Activated T-helper 1 cell treated with anti-CD3 and anti-CD28 coated beads, Interleukin-12 subunit alpha, Interleukin-12 subunit beta, Interleukin-2, Interleukin-4 antibody, amounts not matched to agents 30 ng/mL and 10 ng/mL and 1 ng/mL, durations not matched to agents 14 hours and 24 hours and 36 hours (primary cell): ENCODE results near the gene LHFPL3. TPM values are rescaled to one million over a fixed set of nuclear protein-coding genes. Genes with fewer than 3 reads are reported as not detected.

Experiments used
- DNase-seq: peaks from one replicate; pipeline ENCODE4 v3.0.0; 2021; ENCODE audit warnings: low spot score
- H3K27ac Mint-ChIP-seq: one replicate; pipeline ENCODE4 v1.8.0; 2021; ENCODE audit warnings: mild to moderate bottlenecking, mixed read lengths
- H3K27me3 Mint-ChIP-seq: one replicate; pipeline ENCODE4 v1.8.0; 2022; ENCODE audit warnings: mild to moderate bottlenecking, moderate library complexity, mixed read lengths; ENCODE audit not compliant: insufficient read depth
- H3K36me3 Mint-ChIP-seq: one replicate; pipeline ENCODE4 v1.8.0; 2021; ENCODE audit warnings: low read depth, mixed read lengths
- H3K4me1 Mint-ChIP-seq: one replicate; pipeline ENCODE4 v1.8.0; 2021; ENCODE audit warnings: low read depth, mixed read lengths
- H3K4me3 Mint-ChIP-seq: one replicate; pipeline ENCODE4 v1.8.0; 2021; ENCODE audit warnings: mild to moderate bottlenecking, moderate library complexity, mixed read lengths
- H3K9me3 Mint-ChIP-seq: one replicate; pipeline ENCODE4 v1.8.0; 2021; ENCODE audit warnings: mixed read lengths
- intact Hi-C: fragments of 100-400 bp; cut with micrococcal nuclease; formaldehyde crosslinking; loops from one replicate; pipeline ENCODE4 v1.15.1; 2024
- total RNA-seq: library from RNA; stranded (reverse); gene quantifications from 2 replicates; pipeline ENCODE4 v1.2.3, GENCODE V29; 2022

Gene LHFPL3
- total RNA-seq, 1 donor from 2014 or later: not detected

DNA sequence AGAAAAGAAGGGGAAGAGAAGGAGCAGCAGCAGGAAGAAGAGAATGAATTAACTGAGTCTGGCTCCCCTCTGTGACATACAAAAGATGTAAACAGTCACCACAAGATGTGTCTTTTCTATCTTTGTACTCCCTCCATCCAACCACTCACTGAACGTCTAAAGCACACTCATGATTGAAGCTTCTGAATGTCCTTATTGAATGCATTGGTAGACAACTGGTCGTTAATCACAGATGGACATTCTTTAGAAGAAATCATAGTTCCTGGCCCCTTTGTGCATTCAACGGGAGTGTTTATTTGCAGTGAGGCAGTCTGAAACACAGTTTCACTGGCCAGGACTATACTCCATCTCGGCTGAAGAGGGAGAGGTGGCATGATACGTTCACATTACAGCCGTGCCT, 479.3 kb downstream of the LHFPL3 start:
- DNase-seq: no peak
- H3K27me3 Mint-ChIP-seq: peaks cover 5% of the 10 kb centered on the region
- H3K27ac Mint-ChIP-seq: no peak overlapping the region
- intact Hi-C loops: no loop called here
- H3K4me3 Mint-ChIP-seq: no peak overlapping the region
- H3K36me3 Mint-ChIP-seq: no peaks in the 10 kb centered on the region
- no peaks in the 10 kb centered on the region for H3K9me3 Mint-ChIP-seq
- H3K4me1 Mint-ChIP-seq: no peaks in the 10 kb centered on the region

GRCh38 chr7:104809906-104810305, 481.5 kb downstream of the LHFPL3 start:
- no peak for DNase-seq
- Mint-ChIP-seq H3K27ac (no peak overlapping the region), H3K4me3 (no peak overlapping the region), H3K36me3 (no peaks in the 10 kb centered on the region), H3K9me3 (no peaks in the 10 kb centered on the region), H3K27me3 (peaks cover 5% of the 10 kb centered on the region), H3K4me1 (no peaks in the 10 kb centered on the region)
- intact Hi-C loops: no loop called here

GRCh38 chr7:104814126-104814525, 485.7 kb downstream of the LHFPL3 start:
- H3K27ac Mint-ChIP-seq: no peak overlapping the region
- no peaks in the 10 kb centered on the region for H3K9me3 Mint-ChIP-seq
- intact Hi-C loops: no loop called here
- H3K4me1 Mint-ChIP-seq: no peaks in the 10 kb centered on the region
- no peak for DNase-seq
- no peak overlapping the region for H3K4me3 Mint-ChIP-seq
- peaks cover 8% of the 10 kb centered on the region for H3K27me3 Mint-ChIP-seq
- no peaks in the 10 kb centered on the region for H3K36me3 Mint-ChIP-seq

- Mint-ChIP-seq H3K36me3 (no peaks in the 10 kb centered on the region), H3K4me1 (no peaks in the 10 kb centered on the region), H3K4me3 (no peak overlapping the region), H3K27ac (no peak overlapping the region), H3K9me3 (no peaks in the 10 kb centered on the region), H3K27me3 (peaks cover 8% of the 10 kb centered on the region)
- intact Hi-C loops: no loop called here
- DNase-seq: no peak
Measured at GRCh38 chr7:104814671-104815400, 486.4 kb downstream of the LHFPL3 start.

GRCh38 chr7:104816537-104816936, 488.1 kb downstream of the LHFPL3 start:
- no peaks in the 10 kb centered on the region for H3K4me1 Mint-ChIP-seq
- intact Hi-C loops: no loop called here
- no peaks in the 10 kb centered on the region for H3K36me3 Mint-ChIP-seq
- peaks cover 3% of the 10 kb centered on the region for H3K27me3 Mint-ChIP-seq
- no peak overlapping the region for H3K4me3 Mint-ChIP-seq
- H3K9me3 Mint-ChIP-seq: no peaks in the 10 kb centered on the region
- no peak for DNase-seq
- no peak overlapping the region for H3K27ac Mint-ChIP-seq

DNA sequence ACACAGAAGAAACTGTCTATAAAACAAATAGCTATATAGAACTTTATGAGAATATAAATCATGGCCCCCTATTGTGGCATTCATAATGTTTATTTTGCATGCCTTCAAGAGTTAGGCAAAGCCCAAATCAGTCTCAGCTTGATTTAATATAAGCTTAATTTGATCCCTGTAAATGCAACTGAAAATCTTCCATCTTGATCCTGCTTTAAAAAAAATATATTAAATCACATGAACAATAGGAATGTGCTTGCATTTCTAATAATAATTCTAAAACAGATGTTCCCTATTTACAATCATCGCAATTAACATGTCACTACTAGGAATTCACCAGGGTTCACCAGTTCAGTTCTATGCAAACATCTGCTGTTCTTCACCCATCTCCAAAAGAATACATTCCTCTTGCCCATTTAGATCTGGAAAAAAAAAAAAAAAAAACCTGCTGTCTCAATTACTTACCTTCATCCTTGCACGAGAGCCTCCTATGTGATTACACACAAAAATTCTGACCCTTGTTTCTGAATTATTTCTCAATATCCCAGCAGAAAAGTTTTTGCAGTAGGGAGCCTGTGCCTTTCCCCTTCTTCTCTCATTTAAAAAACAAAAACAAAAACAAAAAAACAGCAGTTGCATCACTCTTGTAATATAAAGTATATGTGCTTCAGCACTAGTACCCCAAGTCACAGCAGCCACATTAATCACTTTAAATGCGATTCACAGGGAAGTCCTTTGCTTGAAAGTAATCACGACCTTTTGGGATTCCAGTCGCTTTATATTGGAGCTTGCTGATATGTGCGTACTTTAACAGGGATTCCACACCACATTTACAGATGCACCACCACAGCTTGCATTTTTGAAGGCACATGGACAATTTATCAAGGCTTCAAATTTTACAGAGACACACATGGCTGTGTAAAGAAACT, 490.8 kb downstream of the LHFPL3 start:
- Mint-ChIP-seq H3K36me3 (no peaks in the 10 kb centered on the region), H3K9me3 (no peaks in the 10 kb centered on the region), H3K4me1 (no peaks in the 10 kb centered on the region), H3K27ac (no peak overlapping the region), H3K4me3 (no peak overlapping the region), H3K27me3 (peaks cover 3% of the 10 kb centered on the region)
- intact Hi-C loops: no loop called here
- no peak for DNase-seq

- H3K27me3 Mint-ChIP-seq: peaks cover 3% of the 10 kb centered on the region
- no peaks in the 10 kb centered on the region for H3K36me3 Mint-ChIP-seq
- no peaks in the 10 kb centered on the region for H3K9me3 Mint-ChIP-seq
- no peak overlapping the region for H3K4me3 Mint-ChIP-seq
- no peak overlapping the region for H3K27ac Mint-ChIP-seq
- no peak for DNase-seq
- intact Hi-C loops: no loop called here
- no peaks in the 10 kb centered on the region for H3K4me1 Mint-ChIP-seq
Measured at GRCh38 chr7:104820836-104821535, 492.6 kb downstream of the LHFPL3 start.

DNA sequence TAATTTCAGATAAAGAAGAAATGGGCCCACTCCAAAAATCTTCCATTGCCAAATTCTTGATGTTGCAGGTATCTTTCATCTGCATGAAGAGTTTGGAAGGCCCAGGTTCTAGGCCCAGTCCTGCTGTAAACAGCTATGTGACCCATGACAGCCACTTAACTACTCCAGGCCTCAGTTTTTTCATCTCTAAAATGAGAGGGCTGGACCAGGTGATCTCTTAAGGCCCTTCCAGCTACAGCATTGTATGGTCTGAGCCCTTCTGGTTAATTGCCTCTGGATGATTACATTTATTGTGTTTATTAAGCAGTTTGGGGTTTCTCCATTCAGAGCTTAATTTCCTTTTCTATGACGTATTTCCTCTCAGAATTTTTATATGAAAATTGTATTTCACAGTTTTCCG, 494.8 kb downstream of the LHFPL3 start:
- H3K27ac Mint-ChIP-seq: no peak overlapping the region
- no peaks in the 10 kb centered on the region for H3K9me3 Mint-ChIP-seq
- peaks cover 4% of the 10 kb centered on the region for H3K27me3 Mint-ChIP-seq
- H3K36me3 Mint-ChIP-seq: no peaks in the 10 kb centered on the region
- intact Hi-C loops: no loop called here
- H3K4me3 Mint-ChIP-seq: no peak overlapping the region
- H3K4me1 Mint-ChIP-seq: no peaks in the 10 kb centered on the region
- no peak for DNase-seq

- no peak for DNase-seq
- intact Hi-C loops: no loop called here
- H3K9me3 Mint-ChIP-seq: no peaks in the 10 kb centered on the region
- H3K4me1 Mint-ChIP-seq: no peaks in the 10 kb centered on the region
- no peaks in the 10 kb centered on the region for H3K36me3 Mint-ChIP-seq
- no peak overlapping the region for H3K27ac Mint-ChIP-seq
- no peak overlapping the region for H3K4me3 Mint-ChIP-seq
- peaks cover 4% of the 10 kb centered on the region for H3K27me3 Mint-ChIP-seq
Measured at GRCh38 chr7:104825099-104825498, 496.7 kb downstream of the LHFPL3 start.

- H3K27me3 Mint-ChIP-seq: peaks cover 4% of the 10 kb centered on the region
- H3K4me3 Mint-ChIP-seq: no peak overlapping the region
- no peaks in the 10 kb centered on the region for H3K36me3 Mint-ChIP-seq
- H3K4me1 Mint-ChIP-seq: no peaks in the 10 kb centered on the region
- H3K27ac Mint-ChIP-seq: no peak overlapping the region
- DNase-seq: no peak
- intact Hi-C loops: no loop called here
- H3K9me3 Mint-ChIP-seq: no peaks in the 10 kb centered on the region
Measured at GRCh38 chr7:104826135-104826534, 497.7 kb downstream of the LHFPL3 start.

GRCh38 chr7:104836976-104837375, 508.6 kb downstream of the LHFPL3 start:
- H3K4me1 Mint-ChIP-seq: no peaks in the 10 kb centered on the region
- H3K36me3 Mint-ChIP-seq: no peaks in the 10 kb centered on the region
- no peak overlapping the region for H3K4me3 Mint-ChIP-seq
- no peak for DNase-seq
- H3K9me3 Mint-ChIP-seq: no peaks in the 10 kb centered on the region
- intact Hi-C loops: no loop called here
- H3K27me3 Mint-ChIP-seq: peaks cover 14% of the 10 kb centered on the region
- H3K27ac Mint-ChIP-seq: no peak overlapping the region

DNA sequence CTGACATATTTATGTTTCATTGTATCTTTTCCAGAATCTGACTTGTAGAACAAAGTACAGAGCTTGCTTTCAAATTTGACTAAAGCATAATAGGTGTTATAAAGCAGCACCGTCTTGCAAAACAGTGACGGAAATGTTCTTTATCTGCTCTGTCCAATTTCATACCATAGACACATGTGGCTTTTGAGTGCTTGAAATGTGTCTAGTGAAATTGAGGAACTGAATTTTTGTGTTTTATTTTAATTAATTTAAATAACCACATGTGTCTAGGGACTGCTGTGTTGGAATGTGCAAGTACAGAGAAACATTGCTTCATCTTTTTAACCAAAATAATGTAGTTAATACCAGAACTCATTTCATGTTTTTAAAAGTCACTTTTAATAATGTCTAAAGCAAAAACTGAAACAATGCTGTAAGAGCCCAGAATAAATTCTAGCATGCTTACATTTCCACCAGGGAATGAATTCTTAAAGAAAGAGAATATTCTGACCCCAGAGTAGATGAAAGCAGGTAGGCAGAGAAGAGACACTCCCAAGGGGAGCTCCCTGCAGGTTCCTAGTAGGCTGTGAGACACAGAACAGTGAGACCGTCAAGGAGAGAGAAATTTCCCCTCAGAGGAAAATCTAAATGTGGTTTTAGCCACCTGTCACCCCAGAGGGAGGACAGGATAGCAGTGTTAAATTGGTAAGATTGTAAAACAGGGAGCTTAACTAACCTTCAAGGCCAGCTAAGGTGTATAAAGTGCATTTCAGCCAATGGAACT, 510.3 kb downstream of the LHFPL3 start:
- H3K4me1 Mint-ChIP-seq: no peaks in the 10 kb centered on the region
- intact Hi-C loops: no loop called here
- H3K4me3 Mint-ChIP-seq: no peak overlapping the region
- H3K27me3 Mint-ChIP-seq: peaks cover 12% of the 10 kb centered on the region
- DNase-seq: no peak
- H3K36me3 Mint-ChIP-seq: no peaks in the 10 kb centered on the region
- H3K27ac Mint-ChIP-seq: no peak overlapping the region
- H3K9me3 Mint-ChIP-seq: no peaks in the 10 kb centered on the region
